Renal cortex interstitium (tissue), 11 donors: ENCODE measurements around the gene SBK1. TPM values are rescaled to one million over a fixed set of nuclear protein-coding genes. Genes with fewer than 3 reads are reported as not detected.
A peak's percentile ranks its signal among the peaks of the same experiment; 100 is the strongest.
"Not testable (repeated sequence)": the region's sequence is repeated elsewhere in the genome, so short reads cannot be mapped to it uniquely, and the experiment has no call there.

Experiments used
- DNase-seq, 11 donors: peaks; one replicate each; pipeline ENCODE4 v3.0.0-alpha.2; 2013; ENCODE audit warnings: low read depth in 9 of 11, low spot score in 4 of 11; ENCODE audit errors: extremely low read depth in 1 of 11
- polyA plus RNA-seq, 3 donors: library from polyadenylated mRNA; unstranded; fragments of 120-200 nt; gene quantifications; one replicate each; pipeline ENCODE4 v1.2.1, GENCODE V29; 2013; ENCODE audit not compliant: insufficient read length in 3 of 3

SBK1 gene
- polyA plus RNA-seq, 3 donors = 15.6 to 21.1 (median 17.2) TPM

DNA sequence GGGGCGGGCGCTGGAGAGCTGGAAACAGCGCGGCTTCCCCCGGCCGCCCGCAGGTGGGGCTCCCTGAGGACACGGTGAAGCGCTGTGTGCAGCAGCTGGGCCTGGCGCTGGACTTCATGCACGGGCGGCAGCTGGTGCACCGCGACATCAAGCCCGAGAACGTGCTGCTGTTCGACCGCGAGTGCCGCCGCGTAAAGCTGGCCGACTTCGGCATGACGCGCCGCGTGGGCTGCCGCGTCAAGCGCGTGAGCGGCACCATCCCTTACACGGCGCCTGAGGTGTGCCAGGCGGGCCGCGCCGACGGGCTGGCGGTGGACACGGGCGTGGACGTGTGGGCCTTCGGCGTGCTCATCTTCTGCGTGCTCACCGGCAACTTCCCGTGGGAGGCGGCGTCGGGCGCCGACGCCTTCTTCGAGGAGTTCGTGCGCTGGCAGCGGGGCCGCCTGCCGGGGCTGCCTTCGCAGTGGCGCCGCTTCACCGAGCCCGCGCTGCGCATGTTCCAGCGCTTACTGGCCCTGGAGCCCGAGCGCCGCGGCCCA, 27.8 kb downstream of the SBK1 start:
- no peak for DNase-seq

DNA sequence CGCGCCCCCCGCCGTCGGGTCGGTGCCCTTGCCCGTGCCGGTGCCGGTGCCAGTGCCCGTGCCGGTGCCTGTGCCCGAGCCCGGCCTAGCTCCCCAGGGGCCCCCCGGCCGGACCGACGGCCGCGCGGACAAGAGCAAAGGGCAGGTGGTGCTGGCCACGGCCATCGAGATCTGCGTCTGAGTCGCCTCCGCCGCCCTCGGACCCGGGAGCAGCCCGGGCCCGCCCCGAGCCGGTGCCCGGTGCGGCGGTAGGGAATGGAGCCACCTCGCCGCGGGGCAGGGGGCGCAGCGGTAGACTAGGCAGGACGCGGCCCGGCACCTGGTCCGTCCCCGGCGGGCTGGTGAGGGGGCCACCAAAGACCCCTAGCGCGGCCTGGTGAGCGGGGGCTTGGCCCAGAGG, 28.4 kb downstream of the SBK1 start:
- no peak for DNase-seq

DNA sequence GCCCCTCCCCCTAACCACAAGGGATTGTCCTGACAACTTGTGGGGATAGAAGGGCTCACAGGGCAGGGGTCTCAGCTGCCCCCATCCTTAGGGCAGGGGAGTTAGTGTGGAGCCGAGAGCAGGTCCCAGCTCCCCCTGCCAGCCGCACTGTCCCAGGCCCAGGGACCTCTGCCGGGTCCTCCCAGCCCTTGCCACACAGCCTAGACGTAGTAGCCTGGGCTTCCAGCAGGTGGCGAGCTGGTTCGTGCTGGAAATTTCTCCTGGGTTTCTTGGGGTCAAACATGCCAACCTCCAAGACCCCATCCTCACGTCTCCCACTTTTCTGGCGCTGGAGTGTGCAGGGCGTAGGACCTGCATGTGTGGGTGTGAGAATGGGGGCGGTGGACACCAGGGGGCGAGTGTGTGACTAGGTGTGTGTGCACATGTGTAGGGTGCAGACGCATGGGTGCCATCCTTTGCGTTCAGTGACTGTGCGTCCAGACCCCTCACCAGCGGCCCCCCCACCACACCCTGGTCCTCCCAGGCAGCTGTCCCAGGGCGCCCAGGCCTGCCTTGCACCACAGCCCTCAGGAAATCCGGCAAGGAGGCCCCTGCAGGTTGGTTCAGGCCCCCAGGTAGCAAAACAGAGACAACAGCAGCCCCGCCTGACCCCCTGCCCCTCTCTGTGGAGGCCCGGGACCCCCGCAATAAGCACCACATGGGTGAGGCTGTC, 29.5 kb downstream of the SBK1 start:
- DNase-seq = no peak

DNA sequence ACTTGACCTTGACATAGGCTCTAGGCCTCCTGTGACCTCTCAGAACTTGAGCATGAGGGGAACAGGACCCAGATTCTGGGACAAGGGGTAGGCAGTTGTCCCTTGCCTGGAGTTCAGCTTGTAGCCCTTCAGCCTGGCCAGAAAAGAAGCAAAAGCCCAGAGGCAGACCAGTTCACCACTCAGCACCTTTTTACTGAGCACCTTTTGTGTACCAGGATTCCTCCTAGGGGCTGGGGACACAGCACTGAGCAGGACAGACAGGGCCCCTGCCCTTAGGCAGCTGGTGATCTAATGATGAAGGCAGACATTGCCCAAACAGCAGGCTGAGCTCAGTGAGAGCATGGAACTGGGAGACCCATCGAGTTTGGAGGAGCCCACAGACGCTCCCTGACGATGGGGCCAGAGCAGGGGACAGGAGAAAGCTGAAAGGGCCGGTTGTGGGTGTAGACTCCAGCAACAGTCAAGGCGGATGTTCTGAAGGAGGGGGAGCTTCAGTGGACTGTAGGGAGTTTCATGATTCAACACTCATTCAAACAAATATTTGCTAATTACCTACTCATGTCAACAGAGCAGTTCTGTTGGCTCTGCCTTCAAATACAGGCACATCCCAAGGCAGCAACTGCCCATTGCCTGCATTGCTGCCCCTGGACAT, 32.0 kb downstream of the SBK1 start:
- no peak for DNase-seq

DNA sequence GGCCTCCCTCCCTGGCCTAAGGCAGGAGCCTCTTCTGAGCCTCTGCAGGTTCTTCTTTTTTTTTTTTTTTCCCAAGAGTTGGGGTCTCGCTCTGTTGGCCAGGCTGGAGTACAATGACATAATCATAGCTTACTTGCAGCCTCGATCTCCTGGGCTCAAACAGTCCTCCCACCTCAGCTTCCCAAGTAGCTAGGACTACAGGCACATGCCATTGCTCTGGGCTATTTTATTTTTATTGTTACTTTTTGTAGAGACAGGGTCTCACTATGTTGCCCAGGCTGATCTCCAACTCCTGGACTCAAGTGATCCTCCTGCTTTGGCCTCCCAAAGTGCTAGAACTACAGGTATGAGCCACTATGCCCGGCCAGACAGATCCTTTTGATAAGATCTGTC, 32.6 kb downstream of the SBK1 start:
- no peak for DNase-seq

DNA sequence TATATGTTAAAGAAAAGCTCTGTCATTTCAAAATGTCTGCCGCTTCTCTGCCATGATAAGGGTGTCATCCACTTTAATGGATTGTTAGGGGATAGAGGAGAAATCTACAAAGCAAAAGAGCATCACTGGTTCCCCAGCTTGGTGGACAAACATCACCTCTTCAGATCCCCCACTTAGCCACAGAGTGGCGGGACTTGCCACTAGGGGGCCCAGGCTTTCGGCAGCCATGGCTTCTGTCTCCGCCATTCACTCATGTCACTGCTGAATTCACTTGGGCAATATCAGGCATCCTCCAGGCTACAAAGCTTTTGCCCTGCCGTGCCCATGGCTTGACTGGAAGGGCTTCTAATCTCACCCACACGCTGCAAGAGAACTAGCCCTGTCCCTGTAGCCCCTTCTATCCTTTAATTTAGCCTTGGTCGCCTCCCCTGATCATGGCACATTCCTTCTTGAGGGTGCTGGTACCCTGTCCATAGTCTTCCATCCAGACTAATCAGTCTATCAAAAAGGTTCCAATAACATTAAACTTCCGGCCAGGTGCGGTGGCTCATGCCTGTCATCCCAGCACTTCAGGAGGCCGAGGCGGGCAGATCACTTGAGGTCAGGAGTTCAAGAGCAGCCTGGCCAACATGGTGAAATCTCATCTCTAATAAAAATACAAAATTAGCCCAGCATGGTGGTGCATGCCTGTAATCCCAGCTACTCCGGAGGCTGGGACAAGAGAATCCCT, 34.7 kb downstream of the SBK1 start:
- peak in 5 of 11 donors; percentile 17 to 41 (median 27) for DNase-seq

DNA sequence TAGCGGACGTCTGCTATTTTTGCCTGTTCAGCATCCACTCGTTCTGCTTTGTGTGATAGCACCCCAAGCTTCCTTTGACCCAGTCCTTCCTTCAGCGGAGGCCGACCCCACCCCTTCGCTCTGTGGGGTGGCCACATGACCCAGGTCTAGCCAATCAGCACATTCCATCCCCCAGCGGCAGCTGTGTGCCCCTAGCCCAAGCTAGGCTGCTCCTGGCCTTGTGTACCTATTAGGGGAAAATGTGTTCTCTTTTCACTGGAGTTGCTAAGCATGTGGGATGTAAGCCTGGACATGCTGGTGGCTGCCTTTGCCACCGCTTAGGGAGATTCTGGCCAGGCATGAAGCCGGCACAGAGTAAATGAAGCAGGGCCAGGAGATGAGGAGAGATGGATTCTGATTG, 37.9 kb downstream of the SBK1 start:
- DNase-seq = not testable (repeated sequence)

DNA sequence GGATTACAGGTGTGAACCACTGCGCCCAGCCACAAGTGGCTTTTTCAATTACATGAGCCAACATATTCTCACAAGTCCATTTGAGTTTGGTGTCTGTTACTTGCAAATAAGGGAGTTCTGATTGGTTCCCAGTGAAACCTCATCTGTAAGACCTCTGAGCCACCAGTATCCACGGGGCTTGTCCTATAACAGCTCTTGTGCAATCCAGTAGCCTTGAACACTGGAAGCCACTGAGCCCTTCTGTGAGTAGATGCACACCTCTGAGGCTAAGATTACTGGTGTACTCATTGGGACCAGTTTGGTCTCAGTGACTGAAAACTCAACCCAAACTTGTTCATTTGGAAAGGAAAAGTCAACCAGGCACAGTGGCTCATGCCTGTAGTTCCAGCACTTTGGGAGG, 38.7 kb downstream of the SBK1 start:
- DNase-seq = not testable (repeated sequence)

DNA sequence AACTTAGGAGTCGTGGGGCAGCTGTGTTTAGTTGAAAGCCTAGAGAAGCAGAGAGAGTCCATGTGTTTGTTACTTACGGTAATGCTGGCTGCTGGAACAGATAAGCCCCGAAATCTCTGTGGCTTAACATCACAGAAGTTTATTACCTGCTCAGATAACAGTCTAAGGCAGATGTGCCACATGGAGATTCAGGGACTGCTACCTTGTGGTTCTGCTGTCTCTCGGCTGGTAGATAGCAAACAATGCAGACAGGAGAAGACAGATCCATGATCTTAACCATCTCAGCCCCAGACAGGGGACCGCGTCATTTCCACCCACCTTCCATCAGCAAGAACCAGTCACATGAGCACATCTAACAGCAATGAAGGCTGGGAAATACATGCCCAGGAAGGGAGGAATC, 40.3 kb downstream of the SBK1 start:
- not testable (repeated sequence) for DNase-seq

DNA sequence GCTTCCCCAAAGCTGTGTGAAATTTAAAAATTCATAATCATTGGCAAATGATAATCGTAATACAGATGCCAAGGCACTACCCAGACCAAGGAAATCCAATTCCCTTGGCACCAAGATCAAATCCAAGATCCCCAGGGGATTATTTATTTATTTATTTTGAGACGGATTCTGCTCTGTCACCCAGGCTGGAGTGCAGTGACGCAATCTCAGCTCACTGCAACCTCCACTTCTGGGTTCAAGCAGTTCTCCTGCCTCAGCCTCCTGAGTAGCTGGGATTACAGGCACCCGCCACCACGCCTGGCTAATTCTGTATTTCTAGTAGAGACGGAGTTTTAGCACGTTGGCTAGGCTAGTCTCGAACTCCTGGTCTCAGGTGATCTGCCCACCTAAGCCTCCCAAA, 43.4 kb downstream of the SBK1 start:
- not testable (repeated sequence) for DNase-seq

DNA sequence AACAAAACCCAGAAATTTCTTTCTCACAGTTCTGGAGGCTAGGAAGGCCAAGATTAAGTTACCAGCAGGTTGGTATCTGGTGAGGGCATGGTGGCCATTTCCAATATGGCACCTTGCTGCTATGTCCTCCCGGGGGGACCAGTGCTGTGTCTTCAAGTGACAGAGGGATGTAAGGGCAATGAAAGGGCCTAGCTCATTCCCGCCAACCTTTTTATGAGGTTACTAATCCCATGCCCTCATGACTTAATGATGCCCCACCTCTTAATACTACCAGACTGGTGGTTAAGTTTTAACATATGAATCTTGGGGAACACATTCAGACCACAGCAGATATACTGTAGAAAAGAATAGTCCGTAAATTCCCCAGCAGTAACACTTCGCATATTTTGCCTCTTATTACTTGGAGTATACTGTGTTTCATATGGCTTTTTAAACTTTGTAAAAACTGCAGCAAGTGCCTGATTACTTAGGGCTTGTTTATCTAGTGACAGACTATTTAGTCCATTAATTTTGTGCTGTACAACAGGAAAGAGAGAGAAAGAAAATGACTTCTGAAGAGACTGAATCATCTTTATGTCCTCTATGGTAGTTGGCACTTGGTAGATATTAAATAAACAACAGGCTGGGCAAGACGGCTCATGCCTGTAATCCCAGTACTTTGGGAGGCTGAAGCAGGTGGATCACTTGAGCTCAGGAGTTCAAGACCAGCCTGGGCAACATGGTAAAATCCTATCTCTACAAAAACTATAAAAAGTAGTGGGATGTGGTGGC, 44.8 kb downstream of the SBK1 start:
- DNase-seq = not testable (repeated sequence)

DNA sequence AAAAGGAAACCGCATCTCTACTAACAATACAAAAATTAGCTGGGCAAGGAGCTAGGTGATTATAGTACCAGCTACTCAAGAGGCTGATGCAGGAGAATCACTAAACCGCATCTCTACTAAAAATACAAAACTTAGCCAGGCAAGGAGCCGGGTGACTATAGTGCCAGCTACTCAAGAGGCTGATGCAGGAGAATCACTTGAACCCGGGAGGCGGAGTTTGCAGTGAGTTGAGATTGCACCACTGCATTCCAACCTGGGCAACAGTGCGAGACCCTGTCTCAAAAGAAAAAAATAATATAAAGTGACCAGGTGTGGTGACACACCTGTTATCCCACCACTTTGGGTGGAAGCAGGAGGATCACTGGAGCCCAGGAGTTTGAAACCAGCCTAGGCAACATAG, 45.9 kb downstream of the SBK1 start:
- DNase-seq = not testable (repeated sequence)

DNA sequence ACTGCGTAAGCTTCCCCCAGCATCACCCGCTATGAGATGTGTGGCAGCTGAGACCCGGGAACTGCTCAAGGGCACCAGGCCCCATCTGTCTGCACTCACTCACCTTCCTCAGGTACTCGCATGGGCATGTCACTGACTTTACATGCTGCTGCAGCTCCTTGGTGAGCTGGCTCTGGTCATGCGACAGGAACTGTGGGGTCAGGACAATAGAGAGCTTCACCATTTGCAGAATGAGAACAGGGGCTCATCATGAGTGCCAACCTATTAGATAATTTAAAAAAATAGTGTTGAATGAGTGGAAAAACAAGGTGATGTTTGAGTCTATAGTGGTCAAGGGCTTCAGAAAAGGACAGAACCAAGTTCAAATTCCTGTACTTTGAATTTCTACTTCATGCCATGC, 70.3 kb downstream of the SBK1 start:
- not testable (repeated sequence) for DNase-seq

DNA sequence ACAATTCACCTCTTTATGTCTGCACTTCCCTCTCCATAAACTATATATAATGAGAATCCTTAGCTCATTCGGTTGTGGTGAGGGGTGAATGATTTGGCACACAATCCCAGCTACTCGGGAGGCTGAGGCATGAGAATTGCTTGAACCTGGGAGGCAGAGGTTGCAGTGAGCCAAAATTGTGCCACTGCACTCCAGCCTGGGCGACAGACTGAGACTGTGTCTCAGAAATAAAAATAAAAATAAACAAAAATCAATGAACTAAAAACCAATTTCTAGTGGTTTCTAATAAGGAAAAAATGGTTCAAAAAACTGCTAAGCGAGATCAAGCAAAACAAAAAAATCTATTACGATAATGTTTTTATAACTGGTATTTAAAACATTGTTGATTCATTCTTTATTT, 71.1 kb downstream of the SBK1 start, which contains the start of gene NPIPB6:
TSS of gene NPIPB6 (minus strand) at position 101 of the 400 bp plus-strand sequence. CDS start 686 bp downstream, outside the sequence.
- not testable (repeated sequence) for DNase-seq

DNA sequence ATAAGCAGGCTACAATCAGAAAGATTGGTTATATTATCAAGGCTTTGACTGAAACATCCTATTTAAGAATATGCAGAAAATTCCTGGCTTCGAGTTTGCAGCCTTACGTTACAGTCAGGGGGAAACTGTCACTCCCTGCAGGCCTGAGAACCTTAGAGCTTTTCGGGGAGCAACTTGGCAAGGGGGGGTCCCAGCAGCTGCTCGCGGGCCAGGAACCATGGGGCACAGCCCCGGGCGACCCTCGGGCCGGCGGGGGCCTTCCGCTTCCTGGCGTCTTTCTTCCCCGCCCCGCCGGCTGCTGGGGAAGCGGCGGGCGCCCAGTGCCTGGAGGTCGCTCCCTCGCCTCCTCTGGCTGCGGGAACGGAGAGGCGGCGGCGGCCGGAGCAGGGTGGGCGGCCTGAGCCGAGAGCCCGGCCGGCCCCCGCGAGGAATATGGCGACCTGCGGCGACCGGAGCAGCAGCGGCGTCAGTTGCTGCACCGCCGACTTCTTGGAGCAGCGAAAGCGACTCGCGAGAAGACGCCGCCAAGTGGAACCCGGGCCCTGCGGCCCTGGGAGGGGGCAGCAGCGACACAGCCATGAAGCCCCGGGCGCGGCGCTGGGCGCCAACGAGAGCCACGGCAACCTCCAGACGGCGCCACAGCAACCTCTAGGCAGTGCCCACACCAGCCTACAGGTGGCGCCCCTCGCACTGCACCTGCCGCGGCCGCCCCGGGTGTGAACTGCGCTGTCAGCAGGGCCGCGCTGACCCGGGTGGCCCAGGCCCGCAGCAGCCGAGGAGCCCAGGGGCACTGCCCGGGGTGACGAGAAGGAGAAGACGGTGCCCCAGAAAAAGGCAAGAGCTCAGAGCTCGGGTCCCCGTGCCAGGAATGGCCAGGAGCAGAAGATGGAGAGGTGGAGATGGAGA, 72.2 kb downstream of the SBK1 start:
- not testable (repeated sequence) for DNase-seq

DNA sequence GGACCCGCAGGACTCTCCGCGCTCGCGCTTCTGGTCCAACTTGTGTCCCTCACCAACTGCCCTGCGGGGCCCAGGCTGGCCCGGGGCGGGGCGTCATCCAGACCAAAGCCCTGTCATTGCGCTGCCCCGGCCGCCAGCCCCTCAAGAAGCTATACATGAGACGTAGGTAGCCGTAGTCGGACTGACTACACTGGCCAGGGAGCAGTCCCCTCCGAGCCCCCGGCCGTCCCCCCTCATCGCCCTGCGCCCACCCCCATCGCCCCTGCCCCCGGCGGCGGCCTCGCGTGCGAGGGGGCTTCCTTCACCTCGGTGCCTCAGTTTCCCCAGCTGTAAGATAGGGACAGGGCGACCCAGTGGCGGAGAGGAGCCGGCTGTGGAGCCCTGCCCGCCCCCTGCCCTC, 75.6 kb downstream of the SBK1 start:
- DNase-seq = not testable (repeated sequence)
